Right lobe of liver (tissue), 6 donors: ENCODE data around the gene CILP. TPM values are rescaled to one million over a fixed set of nuclear protein-coding genes. Genes with fewer than 3 reads are reported as not detected.
"Not testable (repeated sequence)": the region's sequence is repeated elsewhere in the genome, so short reads cannot be mapped to it uniquely, and the experiment has no call there.

Experiments used
- ATAC-seq, 4 donors: fragments of 200-7000 bp; cut with Tn5 transposase; one replicate each; pipeline ENCODE4 v1.9.1; 2020; ENCODE audit warnings: mild to moderate bottlenecking in 4 of 4, moderate library complexity in 4 of 4
- DNase-seq, 3 donors: peaks; one replicate each; pipeline ENCODE4 v3.0.0-alpha.2; 2020
- H3K27ac ChIP-seq, 3 donors: fragments of 200-600 bp; one replicate each; pipeline ENCODE4 v1.8.0; 2022
- H3K27me3 ChIP-seq, 2 donors: fragments of 200-600 bp; one replicate each; pipeline ENCODE4 v1.8.0; 2022
- H3K36me3 ChIP-seq, 4 donors: fragments of 200-600 bp; sonication (generic) in 1 of 4; one replicate each; pipeline versions ENCODE4 v1.5.1 to v1.8.0; 2017 to 2022; ENCODE audit warnings: control low read depth in 1 of 4
- H3K4me1 ChIP-seq, 4 donors: fragments of 200-600 bp; sonication (generic) in 1 of 4; one replicate each; pipeline versions ENCODE4 v1.5.1 to v1.8.0; 2017 to 2022; ENCODE audit warnings: control low read depth in 1 of 4
- H3K4me3 ChIP-seq, 3 donors: fragments of 200-600 bp; one replicate each; pipeline ENCODE4 v1.8.0; 2022
- H3K9me3 ChIP-seq, 4 donors: fragments of 200-600 bp; sonication (generic) in 1 of 4; one replicate each; pipeline versions ENCODE4 v1.5.1 to v1.8.0; 2017 to 2022; ENCODE audit warnings: control low read depth in 1 of 4
- CTCF ChIP-seq, 4 donors: fragments of 200-600 bp in 3 of 4; fragments of 450-650 bp in 1 of 4; IDR thresholded peaks; one replicate each; pipeline versions ENCODE4 v1.5.1 to v1.8.0; 2016 to 2022; ENCODE audit warnings: antibody characterized with exemption in 4 of 4, mild to moderate bottlenecking in 2 of 4
- POLR2A ChIP-seq: fragments of 450-650 bp; IDR thresholded peaks from one replicate; pipeline ENCODE4 v1.6.1; 2017; ENCODE audit warnings: antibody characterized with exemption, mild to moderate bottlenecking
- WGBS: methylation state at CpG from one replicate; pipeline ENCODE4 v1.1.6; 2018; ENCODE audit warnings: low coverage, low lambda C conversion rate; ENCODE audit not compliant: insufficient coverage; ENCODE audit errors: missing lambda C conversion rate; 5-methylcytosine and 5-hydroxymethylcytosine counted together
- intact Hi-C, 2 donors: fragments of 100-400 bp; cut with DNase I; formaldehyde crosslinking; loops; one replicate each; pipeline versions ENCODE4 v1.11.2 to v1.14.1; 2022
- total RNA-seq, 6 experiments: library from RNA; depleted of rRNA in 2 of 6; stranded (reverse); fragments of >200 nt in 2 of 6; fragmentation: NEBNext Ultra II Directional in 3 of 6; extraction: Animal tissue kit (Norgen Biotek cat#: 25700) in 3 of 6; gene quantifications; one replicate each; pipeline versions ENCODE4 v1.1.0 to v1.2.4, GENCODE V29; 2016 to 2023
- donor health status: DM: no; HTN: yes; CAD: no.
- donor health status: DM: no; HTN: no; CAD: no.
- donor health status: DM: no; HTN: no; CAD: no.
- donor health status: DM: no; HTN: yes; CAD: no.
- donor health status: DM: no; HTN: yes; CAD: no.

CILP gene
- total RNA-seq, 6 experiments from 2014 or later = 0.46 to 2.5 (median 0.99) TPM

GRCh38 chr15:65192016-65192415 lies 19.3 kb downstream of the CILP start:
- no peaks in the 10 kb centered on the region for H3K27me3 ChIP-seq
- peak in 2 of 4 donors; percentile 19 to 36 for ATAC-seq
- TF ChIP-seq POLR2A = no peak
- H3K27ac ChIP-seq = no peak overlapping the region
- intact Hi-C loops = loop anchor here in 1 of 2 donors (10.0 kb wide), 1 partner anchor 83 kb away; no protein-coding TSS in a partner anchor
- H3K36me3 ChIP-seq = no peaks in the 10 kb centered on the region
- 80% methylated on average over 1 of the region's 5 CpGs for WGBS
- no peak for DNase-seq
- no peaks in the 10 kb centered on the region for H3K9me3 ChIP-seq
- H3K4me3 ChIP-seq = no peak overlapping the region
- H3K4me1 ChIP-seq = no peaks in the 10 kb centered on the region

DNA sequence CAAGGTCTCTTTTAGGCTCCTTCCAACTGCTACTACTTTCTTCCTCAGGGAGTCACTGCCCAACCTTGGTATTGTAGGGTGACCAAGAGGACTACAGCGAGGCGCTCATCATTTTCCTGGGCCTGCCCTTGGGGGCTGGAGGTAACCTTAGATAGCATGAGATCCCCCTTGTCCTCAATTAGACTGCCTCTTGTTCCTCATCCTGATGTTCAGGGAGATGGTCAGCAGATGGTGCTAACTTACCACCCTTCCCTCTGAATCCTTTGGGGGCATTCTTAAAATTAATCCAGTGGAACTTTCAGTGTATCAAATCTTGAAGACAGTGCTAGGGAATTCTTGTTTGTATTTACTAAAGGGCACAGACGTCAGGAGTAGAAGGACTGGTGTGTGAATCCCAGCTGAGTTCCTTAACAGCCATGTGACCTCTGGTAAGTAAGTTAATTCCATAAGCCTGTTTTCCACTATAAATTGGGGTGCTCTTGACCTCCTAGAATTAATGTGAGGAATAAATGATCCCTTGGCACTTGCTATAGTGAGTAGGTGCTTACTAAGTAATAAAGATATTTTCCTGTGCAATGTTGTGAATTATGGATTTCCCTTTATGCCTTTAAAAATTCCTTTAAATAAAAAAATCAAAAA lies 22.1 kb downstream of the CILP start:
- Histone ChIP-seq H3K27me3 (no peaks in the 10 kb centered on the region), H3K4me3 (no peak overlapping the region), H3K9me3 (no peaks in the 10 kb centered on the region), H3K27ac (no peak overlapping the region), H3K4me1 (peaks cover 0 to 3% (median 0%) of the 10 kb centered on the region in 4 donors), H3K36me3 (no peaks in the 10 kb centered on the region)
- intact Hi-C loops = no loop called here
- TF ChIP-seq POLR2A (no peak), CTCF (IDR thresholded peaks at IDR 0.05) (peak; percentile 56 to 65 (median 60))
- DNase-seq (no peak), ATAC-seq (no peak)
- 29% methylated on average over 3 of the region's 3 CpGs for WGBS

GRCh38 chr15:65188472-65188871 lies 22.8 kb downstream of the CILP start:
- H3K4me3 ChIP-seq, DNase-seq, intact Hi-C loops, H3K27ac ChIP-seq, H3K27me3 ChIP-seq, ATAC-seq, H3K9me3 ChIP-seq, H3K36me3 ChIP-seq, H3K4me1 ChIP-seq: not testable (repeated sequence)
- 62% methylated on average over 6 of the region's 9 CpGs for WGBS

DNA sequence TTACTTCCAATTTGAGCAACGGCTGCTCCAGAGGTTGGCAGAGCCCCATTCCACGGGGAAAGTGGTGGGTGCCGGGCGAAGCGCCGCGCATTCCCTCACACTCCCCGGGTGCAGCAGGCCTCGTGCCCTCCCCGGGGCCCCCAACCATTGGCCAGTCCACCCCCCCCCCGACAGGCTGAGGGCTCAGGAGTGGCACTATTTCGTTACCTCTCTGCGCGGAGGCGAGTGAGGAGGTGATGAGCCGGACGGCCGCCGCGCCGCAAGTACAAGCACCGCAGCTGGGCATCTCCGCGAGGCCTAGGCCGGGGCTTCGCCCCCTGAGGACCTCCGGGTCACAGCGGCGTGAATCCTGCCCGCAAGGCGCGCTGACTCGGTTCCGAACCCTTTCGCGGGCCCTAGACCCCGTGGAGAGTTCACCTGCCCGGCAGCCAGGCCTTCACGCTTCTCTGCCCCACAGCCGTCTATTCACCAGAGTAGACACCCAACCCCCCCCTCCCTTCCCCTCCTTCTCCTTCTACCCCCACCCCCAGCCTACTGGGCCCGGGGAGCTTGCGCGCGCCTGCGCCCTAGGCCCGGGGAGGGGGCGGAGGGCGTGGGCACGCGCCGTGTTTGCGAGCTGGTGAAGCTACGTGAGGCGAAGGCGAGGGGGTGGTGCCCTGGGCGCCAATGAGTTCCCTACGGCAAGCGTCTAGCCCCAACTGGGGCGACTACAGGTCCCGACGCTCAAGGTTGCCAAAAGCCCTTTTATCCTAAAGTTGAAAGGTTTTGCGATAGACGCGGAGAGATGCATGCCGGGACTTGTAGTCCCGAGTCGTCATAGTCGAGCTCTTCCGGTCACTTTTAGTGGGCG lies 26.2 kb downstream of the CILP start, which contains the start of gene CLPX:
TSS of gene CLPX (minus strand) at position 475 of the 850 bp plus-strand sequence. CDS start at position 286, 189 bp downstream.
- Histone ChIP-seq H3K4me1 (peaks cover 0 to 34% (median 4%) of the 10 kb centered on the region in 4 donors), H3K36me3 (no peaks in the 10 kb centered on the region), H3K27me3 (no peaks in the 10 kb centered on the region), H3K4me3 (peak within 1 kb of the TSS; percentile 82 to 93 (median 90)), H3K9me3 (no peaks in the 10 kb centered on the region), H3K27ac (peak within 1 kb of the TSS; percentile 96 to 98 (median 98))
- WGBS = under 1% methylated on average over 32 of the region's 70 CpGs
- ATAC-seq (peak; percentile 84 to 94 (median 90)), DNase-seq (peak; percentile 94 to 97 (median 97))
- TF ChIP-seq CTCF (IDR thresholded peaks at IDR 0.05) (no peak), POLR2A (peak; percentile 85)
- intact Hi-C loops = no loop called here

GRCh38 chr15:65184305-65184867 lies 26.9 kb downstream of the CILP start:
- Histone ChIP-seq H3K36me3 (peaks cover 0 to 5% (median 2%) of the 10 kb centered on the region in 4 donors), H3K27me3 (no peaks in the 10 kb centered on the region), H3K9me3 (no peaks in the 10 kb centered on the region), H3K4me1 (peaks cover 0 to 41% (median 5%) of the 10 kb centered on the region in 4 donors), H3K27ac (peak overlapping the region; percentile 96 to 98 (median 98)), H3K4me3 (peak overlapping the region; percentile 82 to 93 (median 90))
- DNase-seq (peak; percentile 66 to 74 (median 68)), ATAC-seq (peak; percentile 27 to 43 (median 32))
- WGBS = 0% methylated on average over 8 of the region's 33 CpGs
- intact Hi-C loops = no loop called here
- peak; percentile 57 for TF ChIP-seq POLR2A
- no peak for TF ChIP-seq CTCF (IDR thresholded peaks at IDR 0.05)
